SK-N-SH (cell line): ENCODE measurements around the gene RAE1.

Experiments
- CHD2 ChIP-seq: fragments of 150-350 bp; IDR thresholded peaks from 2 replicates; pipeline ENCODE4 v1.6.1; 2018; ENCODE audit warnings: low read length; ENCODE audit not compliant: partially characterized antibody
- ELF1 ChIP-seq: IDR thresholded peaks from 2 replicates; pipeline ENCODE4 v1.4.0; 2012
- FOXM1 ChIP-seq: IDR thresholded peaks from 2 replicates; pipeline ENCODE4 v1.4.0; 2012; ENCODE audit warnings: low read depth, mild to moderate bottlenecking
- GABPA ChIP-seq: IDR thresholded peaks from 2 replicates; pipeline ENCODE4 v1.4.0; 2012; ENCODE audit warnings: low read depth, mild to moderate bottlenecking
- GATA2 ChIP-seq: sonication (generic); formaldehyde crosslinking; IDR thresholded peaks from 2 replicates; pipeline ENCODE4 v1.5.0; 2020; ENCODE audit warnings: mild to moderate bottlenecking, missing genetic modification reagents
- JUND ChIP-seq: IDR thresholded peaks from 2 replicates; pipeline ENCODE4 v1.4.0; 2012
- NRF1 ChIP-seq: IDR thresholded peaks from 2 replicates; pipeline ENCODE4 v1.6.1; 2012; ENCODE audit warnings: low read depth, mild to moderate bottlenecking, low read length
- POLR2AphosphoS5 ChIP-seq: IDR thresholded peaks from 2 replicates; pipeline ENCODE4 v1.6.1; 2012; ENCODE audit warnings: low read depth, low read length
- RAD21 ChIP-seq: IDR thresholded peaks from 2 replicates; pipeline ENCODE4 v1.6.1; 2012; ENCODE audit warnings: mild to moderate bottlenecking, low read length
- RCOR1 ChIP-seq: fragments of 150-350 bp; IDR thresholded peaks from 2 replicates; pipeline ENCODE4 v1.6.1; 2017; ENCODE audit warnings: antibody characterized with exemption, low read length
- RFX5 ChIP-seq: IDR thresholded peaks from 2 replicates; pipeline ENCODE4 v1.6.1; 2012; ENCODE audit warnings: mild to moderate bottlenecking, improper control_type of control experiment, low read length
- TCF12 ChIP-seq: IDR thresholded peaks from 2 replicates; pipeline ENCODE4 v1.4.0; 2012
- ZBTB33 ChIP-seq: IDR thresholded peaks from 2 replicates; pipeline ENCODE4 v1.4.0; 2012; ENCODE audit warnings: low read depth, borderline replicate concordance
- TF ChIP-seq, protein P1 (sequence below): fragments of 200-600 bp; sonication (generic); IDR thresholded peaks from 2 replicates; pipeline ENCODE4 v1.6.1; 2017; ENCODE audit warnings: antibody characterized with exemption, mild to moderate bottlenecking, moderate library complexity

- TF ChIP-seq RFX5 = no peak
- TF ChIP-seq, protein P1, sequence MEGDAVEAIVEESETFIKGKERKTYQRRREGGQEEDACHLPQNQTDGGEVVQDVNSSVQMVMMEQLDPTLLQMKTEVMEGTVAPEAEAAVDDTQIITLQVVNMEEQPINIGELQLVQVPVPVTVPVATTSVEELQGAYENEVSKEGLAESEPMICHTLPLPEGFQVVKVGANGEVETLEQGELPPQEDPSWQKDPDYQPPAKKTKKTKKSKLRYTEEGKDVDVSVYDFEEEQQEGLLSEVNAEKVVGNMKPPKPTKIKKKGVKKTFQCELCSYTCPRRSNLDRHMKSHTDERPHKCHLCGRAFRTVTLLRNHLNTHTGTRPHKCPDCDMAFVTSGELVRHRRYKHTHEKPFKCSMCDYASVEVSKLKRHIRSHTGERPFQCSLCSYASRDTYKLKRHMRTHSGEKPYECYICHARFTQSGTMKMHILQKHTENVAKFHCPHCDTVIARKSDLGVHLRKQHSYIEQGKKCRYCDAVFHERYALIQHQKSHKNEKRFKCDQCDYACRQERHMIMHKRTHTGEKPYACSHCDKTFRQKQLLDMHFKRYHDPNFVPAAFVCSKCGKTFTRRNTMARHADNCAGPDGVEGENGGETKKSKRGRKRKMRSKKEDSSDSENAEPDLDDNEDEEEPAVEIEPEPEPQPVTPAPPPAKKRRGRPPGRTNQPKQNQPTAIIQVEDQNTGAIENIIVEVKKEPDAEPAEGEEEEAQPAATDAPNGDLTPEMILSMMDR = no peak
- TF ChIP-seq POLR2AphosphoS5 = no peak
- no peak for TF ChIP-seq NRF1
- no peak for TF ChIP-seq CHD2
- TF ChIP-seq RAD21 = no peak
- TF ChIP-seq JUND = no peak
- TF ChIP-seq GABPA = no peak
- no peak for TF ChIP-seq ZBTB33
- no peak for TF ChIP-seq FOXM1
- no peak for TF ChIP-seq ELF1
- TF ChIP-seq RCOR1 = no peak
- TF ChIP-seq TCF12 = no peak
- TF ChIP-seq GATA2 (CRISPR knock-in tag) = no peak
Measured at GRCh38 chr20:57410398-57410920, 59.4 kb downstream of the RAE1 start.
